ENCODE measurements around the gene ENTREP1. TPM values are rescaled to one million over a fixed set of nuclear protein-coding genes. Genes with fewer than 3 reads are reported as not detected.

The ENTREP1 gene
- total and polyA plus RNA-seq, 2 experiments from 2014 or later: 5.7 to 10.0 TPM

GRCh38 chr9:69430206-69430605, 105.2 kb downstream of the ENTREP1 start (continued):
- TF ChIP-seq ZNF462 (CRISPR knock-in tag; IDR thresholded peaks at IDR 0.05): no peak

GRCh38 chr9:69431203-69431602, 106.2 kb downstream of the ENTREP1 start:
- Histone ChIP-seq H3F3A (replicated peaks; ENCODE audit: low read depth) (no peaks in the 10 kb centered on the region), H4K20me1 (replicated peaks; ENCODE audit: insufficient read depth) (no peaks in the 10 kb centered on the region), H3K27ac (ENCODE audit: low read depth) (no peak overlapping the region), H3K36me3 (ENCODE audit: insufficient read depth) (no peaks in the 10 kb centered on the region), H3K4me2 (no peak overlapping the region), H3K27me3 (ENCODE audit: insufficient read depth) (no peaks in the 10 kb centered on the region), H2AFZ (no peak overlapping the region), H3K9me2 (ENCODE audit: insufficient read depth) (no peaks in the 10 kb centered on the region), H3K79me2 (replicated peaks; ENCODE audit: insufficient read depth) (no peaks in the 10 kb centered on the region), H3K4me3 (no peak overlapping the region), H3K4me1 (ENCODE audit: insufficient read depth) (no peaks in the 10 kb centered on the region)
- no peak for ATAC-seq
- Mint-ChIP-seq H3K4me1 (no peaks in the 10 kb centered on the region; the same call in 2 of the 3 replicates), H3K4me3 (no peak overlapping the region), H3K27ac (no peak overlapping the region), H3K9me3 (no peaks in the 10 kb centered on the region; the same call in 2 of the 3 replicates), H3K27me3 (ENCODE audit: insufficient read depth, low read depth, poor library complexity) (peaks cover 1% of the 10 kb centered on the region), H3K36me3 (ENCODE audit: low read depth) (no peaks in the 10 kb centered on the region)
- TF ChIP-seq REST (IDR thresholded peaks at IDR 0.05; ENCODE audit: unreplicated experiment) (no peak), STAT1 (IDR thresholded peaks at IDR 0.05; ENCODE audit: unreplicated experiment) (no peak), NANOG (IDR thresholded peaks at IDR 0.05; ENCODE audit: borderline replicate concordance) (no peak), ETS1 (IDR thresholded peaks at IDR 0.05) (no peak), CREB1 (CRISPR knock-in tag; IDR thresholded peaks at IDR 0.05; ENCODE audit: low read depth) (no peak), ZNF114 (CRISPR knock-in tag; IDR thresholded peaks at IDR 0.05) (no peak), CTCF (conservative IDR thresholded peaks at IDR 0.05; ENCODE audit: low read depth in 2 of 2) (no peak), EZH2 (IDR thresholded peaks at IDR 0.05; ENCODE audit: low read depth, unreplicated experiment) (no peak)
- DNase-seq (ENCODE audit: low spot score): no peak

Data from GM23338 (cell line).